Fibroblast of lung (primary cell): ENCODE results near the gene MYO5B.

Source experiments
- EZH2 ChIP-seq: IDR thresholded peaks from 2 replicates; pipeline ENCODE4 v1.5.1; 2012; ENCODE audit warnings: low read length, control low read depth, mild to moderate bottlenecking; ENCODE audit errors: missing control alignments
- TF ChIP-seq, protein P1 (sequence below), 2 donors: IDR thresholded peaks in 1 of 2; conservative IDR thresholded peaks in 1 of 2; 1 replicate in 1 of 2; 2 replicates in 1 of 2; pipeline ENCODE4 v1.5.1; 2011 to 2012; ENCODE audit warnings: low read length in 2 of 2, control low read depth in 1 of 2, inconsistent platforms in 1 of 2, low read depth in 1 of 2, mild to moderate bottlenecking in 1 of 2

DNA sequence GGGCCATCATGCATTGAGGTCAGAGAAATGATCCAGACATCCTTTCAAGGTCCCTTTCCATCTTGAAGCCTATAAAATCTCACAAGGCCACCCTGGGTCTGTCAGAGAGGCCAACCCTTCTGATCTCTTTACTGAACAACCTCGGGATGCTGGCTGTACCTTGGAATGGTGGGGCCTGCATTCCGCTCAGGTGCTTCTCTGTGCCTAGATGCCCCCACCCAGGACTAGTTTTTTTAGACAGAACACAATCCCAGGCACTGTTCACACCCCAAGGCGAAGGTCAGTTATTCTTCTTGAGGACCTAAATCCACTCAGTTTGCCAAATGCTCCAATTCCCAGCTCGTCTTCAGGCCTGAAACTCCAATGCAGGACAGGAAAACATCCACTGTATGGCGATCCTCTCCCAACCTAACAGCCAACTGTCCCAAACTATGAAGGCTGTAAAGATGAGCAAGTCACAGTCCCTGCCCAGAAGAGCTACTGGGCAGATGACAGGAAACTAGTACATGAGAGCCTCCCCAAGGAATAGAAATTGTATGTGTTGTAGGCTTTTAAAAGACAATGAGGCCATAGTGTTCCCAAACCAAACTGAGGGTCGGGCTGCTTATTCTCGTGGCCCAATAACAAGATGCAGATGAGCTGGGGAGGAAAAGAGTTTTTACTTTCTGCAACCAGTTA lies 227.2 kb downstream of the MYO5B start:
- TF ChIP-seq, protein P1, sequence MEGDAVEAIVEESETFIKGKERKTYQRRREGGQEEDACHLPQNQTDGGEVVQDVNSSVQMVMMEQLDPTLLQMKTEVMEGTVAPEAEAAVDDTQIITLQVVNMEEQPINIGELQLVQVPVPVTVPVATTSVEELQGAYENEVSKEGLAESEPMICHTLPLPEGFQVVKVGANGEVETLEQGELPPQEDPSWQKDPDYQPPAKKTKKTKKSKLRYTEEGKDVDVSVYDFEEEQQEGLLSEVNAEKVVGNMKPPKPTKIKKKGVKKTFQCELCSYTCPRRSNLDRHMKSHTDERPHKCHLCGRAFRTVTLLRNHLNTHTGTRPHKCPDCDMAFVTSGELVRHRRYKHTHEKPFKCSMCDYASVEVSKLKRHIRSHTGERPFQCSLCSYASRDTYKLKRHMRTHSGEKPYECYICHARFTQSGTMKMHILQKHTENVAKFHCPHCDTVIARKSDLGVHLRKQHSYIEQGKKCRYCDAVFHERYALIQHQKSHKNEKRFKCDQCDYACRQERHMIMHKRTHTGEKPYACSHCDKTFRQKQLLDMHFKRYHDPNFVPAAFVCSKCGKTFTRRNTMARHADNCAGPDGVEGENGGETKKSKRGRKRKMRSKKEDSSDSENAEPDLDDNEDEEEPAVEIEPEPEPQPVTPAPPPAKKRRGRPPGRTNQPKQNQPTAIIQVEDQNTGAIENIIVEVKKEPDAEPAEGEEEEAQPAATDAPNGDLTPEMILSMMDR (conservative IDR thresholded peaks at IDR 0.05 in 1 of 2, IDR thresholded peaks at IDR 0.05 in 1 of 2; ENCODE audit: low read depth in 1 of 2, low read length in 2 of 2): no peak
- no peak for TF ChIP-seq EZH2
